Neural cell (in vitro differentiated cells): ENCODE data around the gene CNTNAP5. TPM values are rescaled to one million over a fixed set of nuclear protein-coding genes. Genes with fewer than 3 reads are reported as not detected.

ENCODE experiments used
- H2AFZ ChIP-seq: fragments of 200-600, 300-800 bp; sonication (generic), shearing (Covaris generic); 2 replicates; pipeline ENCODE4 v1.6.0; 2014; ENCODE audit warnings: low read depth, mild to moderate bottlenecking, antibody characterized with exemption, low read length, moderate library complexity
- H3F3A ChIP-seq: fragments of 200-600 bp; shearing (Covaris generic); 2 replicates; pipeline ENCODE4 v1.6.1; 2016; ENCODE audit warnings: mild to moderate bottlenecking, moderate library complexity, mixed read lengths, antibody characterized with exemption, low read length; ENCODE audit not compliant: insufficient read depth, poor library complexity, severe bottlenecking
- H3K27ac ChIP-seq: fragments of 200-600, 300-800 bp; sonication (generic), shearing (Covaris generic); 2 replicates; pipeline ENCODE4 v1.5.1; 2014; ENCODE audit warnings: mild to moderate bottlenecking, low read length, moderate library complexity
- H3K27me3 ChIP-seq: fragments of 300-800, 200-600 bp; sonication (generic), shearing (Covaris generic); 2 replicates; pipeline ENCODE4 v1.6.0; 2014; ENCODE audit warnings: mild to moderate bottlenecking, low read depth, low read length, moderate library complexity; ENCODE audit not compliant: insufficient read depth
- H3K36me3 ChIP-seq: fragments of 300-800, 200-600 bp; sonication (generic), shearing (Covaris generic); 2 replicates; pipeline ENCODE4 v1.5.1; 2014; ENCODE audit warnings: mild to moderate bottlenecking, antibody characterized with exemption, low read length, moderate library complexity; ENCODE audit not compliant: insufficient read depth
- H3K4me2 ChIP-seq: fragments of 300-800, 200-600 bp; sonication (generic), shearing (Covaris generic); 2 replicates; pipeline ENCODE4 v1.6.0; 2014; ENCODE audit warnings: mild to moderate bottlenecking, low read length
- H3K4me3 ChIP-seq: fragments of 300-800, 200-600 bp; sonication (generic), shearing (Covaris generic); 2 replicates; pipeline ENCODE4 v1.5.1; 2014; ENCODE audit warnings: mild to moderate bottlenecking, low read length, moderate library complexity
- H3K79me2 ChIP-seq: fragments of 200-600 bp; shearing (Covaris generic); replicated peaks from 2 replicates; pipeline ENCODE4 v1.6.0; 2014; ENCODE audit warnings: mild to moderate bottlenecking, low read length, moderate library complexity; ENCODE audit not compliant: insufficient read depth
- H3K9ac ChIP-seq: fragments of 300-800, 200-600 bp; sonication (generic), shearing (Covaris generic); 2 replicates; pipeline ENCODE4 v1.6.1; 2016; ENCODE audit warnings: mild to moderate bottlenecking, low read length, mixed read lengths
- H3K9me2 ChIP-seq: fragments of 200-600 bp; shearing (Covaris generic); 2 replicates; pipeline ENCODE4 v1.6.1; 2016; ENCODE audit warnings: mild to moderate bottlenecking, low read length, mixed read lengths; ENCODE audit not compliant: insufficient read depth
- H3K9me3 ChIP-seq: fragments of 200-600, 300-800 bp; sonication (generic), shearing (Covaris generic); 2 replicates; pipeline ENCODE4 v1.6.1; 2016; ENCODE audit warnings: mild to moderate bottlenecking, mixed run types, low read length, moderate library complexity, mixed read lengths
- H4K20me1 ChIP-seq: fragments of 200-600 bp; shearing (Covaris generic); 2 replicates; pipeline ENCODE4 v1.6.1; 2016; ENCODE audit warnings: mild to moderate bottlenecking, mixed run types; ENCODE audit not compliant: insufficient read depth
- CTCF ChIP-seq: fragments of 450-650 bp; IDR thresholded peaks from 2 replicates; pipeline ENCODE4 v1.5.1; 2014; ENCODE audit warnings: antibody characterized with exemption, mild to moderate bottlenecking, moderate library complexity; ENCODE audit not compliant: poor library complexity, severe bottlenecking
- EP300 ChIP-seq: fragments of 450-650 bp; conservative IDR thresholded peaks from 2 replicates; pipeline ENCODE4 v1.6.1; 2014; ENCODE audit warnings: antibody characterized with exemption, mild to moderate bottlenecking, moderate library complexity; ENCODE audit not compliant: poor library complexity, severe bottlenecking
- EZH2 ChIP-seq: fragments of 200-600, 300-800 bp; shearing (Covaris generic), sonication (generic); IDR thresholded peaks from 2 replicates; pipeline ENCODE4 v1.6.1; 2014; ENCODE audit warnings: antibody characterized with exemption, low read length, borderline replicate concordance, mild to moderate bottlenecking; ENCODE audit not compliant: insufficient read depth, poor library complexity, severe bottlenecking
- MXI1 ChIP-seq: fragments of 450-650 bp; conservative IDR thresholded peaks from 2 replicates; pipeline ENCODE4 v1.6.1; 2014; ENCODE audit warnings: antibody characterized with exemption, mild to moderate bottlenecking; ENCODE audit not compliant: poor library complexity, severe bottlenecking
- POLR2AphosphoS5 ChIP-seq: IDR thresholded peaks from 2 replicates; pipeline ENCODE4 v1.6.1; 2012
- RAD21 ChIP-seq: fragments of 450-650 bp; conservative IDR thresholded peaks from 2 replicates; pipeline ENCODE4 v1.6.1; 2014; ENCODE audit warnings: antibody characterized with exemption, mild to moderate bottlenecking, moderate library complexity
- REST ChIP-seq: IDR thresholded peaks from 2 replicates; pipeline ENCODE4 v1.6.1; 2012; ENCODE audit warnings: borderline replicate concordance
- SMC3 ChIP-seq: fragments of 450-650 bp; conservative IDR thresholded peaks from 2 replicates; pipeline ENCODE4 v1.6.1; 2014; ENCODE audit warnings: antibody characterized with exemption, mild to moderate bottlenecking, moderate library complexity; ENCODE audit not compliant: poor library complexity
- TAF1 ChIP-seq: IDR thresholded peaks from 2 replicates; pipeline ENCODE4 v1.6.1; 2012; ENCODE audit warnings: low read depth
- polyA plus RNA-seq: library from polyadenylated mRNA; depleted of rRNA; stranded (reverse); fragments of >200 nt; gene quantifications from 2 replicates; pipeline ENCODE4 v1.2.3, GENCODE V29; 2014

Gene CNTNAP5
- polyA plus RNA-seq, 1 donor from 2014 or later, result 19.3 TPM

GRCh38 chr2:124824441-124824840, 799.4 kb downstream of the CNTNAP5 start:
- H3K4me2 ChIP-seq, result no peak overlapping the region
- H3K36me3 ChIP-seq, result peaks cover 4% of the 10 kb centered on the region
- no peak overlapping the region for H2AFZ ChIP-seq
- no peak overlapping the region for H3K9ac ChIP-seq
- no peak overlapping the region for H3K4me3 ChIP-seq
- no peak overlapping the region for H3K27ac ChIP-seq
- no peaks in the 10 kb centered on the region for H4K20me1 ChIP-seq
- no peaks in the 10 kb centered on the region for H3K9me3 ChIP-seq
- no peaks in the 10 kb centered on the region for H3K79me2 ChIP-seq
- H3K9me2 ChIP-seq, result no peaks in the 10 kb centered on the region
- TF ChIP-seq POLR2AphosphoS5 (no peak), CTCF (no peak), RAD21 (no peak), EP300 (no peak), MXI1 (no peak), SMC3 (no peak)
- no peaks in the 10 kb centered on the region for H3K27me3 ChIP-seq
- no peaks in the 10 kb centered on the region for H3F3A ChIP-seq

GRCh38 chr2:124832521-124832920, 807.4 kb downstream of the CNTNAP5 start:
- Histone ChIP-seq H3K9me2 (no peaks in the 10 kb centered on the region), H4K20me1 (no peaks in the 10 kb centered on the region), H3K9ac (no peak overlapping the region), H3F3A (no peaks in the 10 kb centered on the region), H3K4me3 (no peak overlapping the region), H3K27me3 (no peaks in the 10 kb centered on the region), H3K36me3 (peaks cover 15% of the 10 kb centered on the region), H3K9me3 (no peaks in the 10 kb centered on the region), H3K4me2 (no peak overlapping the region), H3K27ac (no peak overlapping the region), H2AFZ (no peak overlapping the region), H3K79me2 (no peaks in the 10 kb centered on the region)
- TF ChIP-seq MXI1 (no peak), POLR2AphosphoS5 (no peak), RAD21 (no peak), TAF1 (no peak), EP300 (no peak), CTCF (no peak), EZH2 (no peak), REST (no peak), SMC3 (no peak)
